Stimulated activated CD4-positive, alpha-beta T cell treated with anti-CD3 and anti-CD28 coated beads, TNF-alpha, amount 100 ng/mL, for 24 hours (primary cell): ENCODE results near the gene ATP1A2.
"Not testable (repeated sequence)": the region's sequence is repeated elsewhere in the genome, so short reads cannot be mapped to it uniquely, and the experiment has no call there.

ENCODE experiments used
- DNase-seq, 3 experiments: peaks; one replicate each; pipeline ENCODE4 v3.0.0-alpha.2; 2020; ENCODE audit warnings: low read depth in 3 of 3

The ATP1A2 gene

GRCh38 chr1:160101037-160101716, 14.4 kb upstream of the ATP1A2 start:
- DNase-seq, result peak; percentile 59 to 68 (median 59)

GRCh38 chr1:160101717-160102522, 13.6 kb upstream of the ATP1A2 start:
- DNase-seq, result no peak

- no peak for DNase-seq
Measured at GRCh38 chr1:160103658-160104408, 11.7 kb upstream of the ATP1A2 start.

DNA sequence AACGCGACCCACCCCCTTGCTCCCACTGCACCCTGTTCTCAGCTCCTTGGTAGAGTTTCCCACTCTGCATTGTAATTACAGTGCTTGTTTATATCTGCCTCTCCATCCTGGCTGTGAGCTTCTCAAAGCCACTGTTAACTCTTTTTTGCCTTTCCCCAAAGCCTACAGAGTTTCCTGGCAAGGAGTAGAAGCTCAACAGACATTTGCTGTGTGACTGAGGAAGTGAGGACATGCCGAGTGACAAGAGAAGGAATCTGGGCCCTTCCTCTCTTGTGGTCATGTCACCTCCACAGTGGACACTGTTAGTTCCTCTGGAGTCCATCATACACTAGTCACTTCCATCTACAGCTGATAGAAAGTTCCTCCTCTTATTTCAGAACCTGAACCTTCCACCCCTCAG, 11.1 kb upstream of the ATP1A2 start:
- no peak for DNase-seq

DNA sequence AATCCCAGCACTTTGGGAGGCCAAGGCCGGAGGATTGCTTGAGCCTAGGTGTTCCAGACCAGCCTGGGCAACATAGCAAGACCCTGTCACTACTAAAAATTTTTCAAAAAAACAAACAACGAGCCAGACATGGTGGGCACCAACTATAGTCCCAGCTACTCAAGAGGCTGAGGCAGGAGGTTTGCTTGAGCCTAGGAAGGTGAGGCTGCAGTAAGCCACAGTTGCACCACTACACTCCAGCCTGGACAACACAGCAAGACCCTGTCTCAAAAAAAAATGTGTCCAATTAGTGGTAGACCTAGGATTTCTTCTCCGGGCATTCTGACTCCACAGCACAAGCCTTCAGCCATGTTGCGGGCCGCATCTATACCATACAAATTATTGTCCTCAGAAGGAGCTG, 10.4 kb upstream of the ATP1A2 start:
- no peak for DNase-seq

GRCh38 chr1:160107512-160107911, 8.0 kb upstream of the ATP1A2 start:
- DNase-seq, result no peak

GRCh38 chr1:160108888-160109662, 6.5 kb upstream of the ATP1A2 start:
- DNase-seq, result peak in 1 of 3 experiments; percentile 25

- no peak for DNase-seq
Measured at GRCh38 chr1:160109686-160110085, 5.9 kb upstream of the ATP1A2 start.

DNA sequence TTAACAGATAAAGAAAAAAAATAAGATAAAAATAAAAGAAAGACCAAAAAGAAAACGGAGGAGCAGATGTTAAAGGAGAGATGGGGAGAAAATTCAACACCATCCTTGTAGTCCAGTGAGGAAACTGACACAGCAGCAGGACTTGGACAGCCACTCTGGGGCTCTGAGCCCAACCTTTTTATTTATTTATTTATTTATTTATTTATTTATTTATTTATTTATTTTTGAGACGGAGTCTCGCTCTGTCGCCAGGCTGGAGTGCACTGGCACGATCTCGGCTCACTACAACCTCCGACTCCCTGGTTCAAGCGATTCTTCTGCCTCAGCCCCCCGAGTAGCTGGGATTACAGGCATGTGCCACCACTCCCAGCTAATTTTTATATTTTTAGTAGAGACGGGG, 4.1 kb upstream of the ATP1A2 start:
- not testable (repeated sequence) for DNase-seq

DNA sequence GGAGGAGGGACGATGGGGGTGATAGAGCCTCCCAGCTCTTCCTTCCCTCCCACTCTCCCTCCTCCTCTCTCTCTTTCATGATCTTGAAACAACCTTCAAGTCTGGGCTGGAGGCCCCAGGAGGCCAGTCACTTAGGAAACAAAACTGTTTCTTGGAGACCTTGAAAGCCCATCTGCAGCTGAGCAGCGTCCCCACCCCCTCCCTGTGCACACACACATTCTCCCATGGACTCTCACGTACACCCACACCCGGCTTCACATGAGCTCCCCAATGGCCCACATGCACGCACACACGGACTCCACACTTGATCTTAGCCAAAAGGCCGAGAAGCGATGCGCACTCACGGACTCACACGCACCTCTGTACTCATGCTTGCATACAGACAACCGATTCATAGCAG, 3.2 kb upstream of the ATP1A2 start:
- no peak for DNase-seq

GRCh38 chr1:160113407-160113806, 2.2 kb upstream of the ATP1A2 start:
- no peak for DNase-seq

- DNase-seq, result no peak
Measured at GRCh38 chr1:160114085-160114484, 1.5 kb upstream of the ATP1A2 start.

DNA sequence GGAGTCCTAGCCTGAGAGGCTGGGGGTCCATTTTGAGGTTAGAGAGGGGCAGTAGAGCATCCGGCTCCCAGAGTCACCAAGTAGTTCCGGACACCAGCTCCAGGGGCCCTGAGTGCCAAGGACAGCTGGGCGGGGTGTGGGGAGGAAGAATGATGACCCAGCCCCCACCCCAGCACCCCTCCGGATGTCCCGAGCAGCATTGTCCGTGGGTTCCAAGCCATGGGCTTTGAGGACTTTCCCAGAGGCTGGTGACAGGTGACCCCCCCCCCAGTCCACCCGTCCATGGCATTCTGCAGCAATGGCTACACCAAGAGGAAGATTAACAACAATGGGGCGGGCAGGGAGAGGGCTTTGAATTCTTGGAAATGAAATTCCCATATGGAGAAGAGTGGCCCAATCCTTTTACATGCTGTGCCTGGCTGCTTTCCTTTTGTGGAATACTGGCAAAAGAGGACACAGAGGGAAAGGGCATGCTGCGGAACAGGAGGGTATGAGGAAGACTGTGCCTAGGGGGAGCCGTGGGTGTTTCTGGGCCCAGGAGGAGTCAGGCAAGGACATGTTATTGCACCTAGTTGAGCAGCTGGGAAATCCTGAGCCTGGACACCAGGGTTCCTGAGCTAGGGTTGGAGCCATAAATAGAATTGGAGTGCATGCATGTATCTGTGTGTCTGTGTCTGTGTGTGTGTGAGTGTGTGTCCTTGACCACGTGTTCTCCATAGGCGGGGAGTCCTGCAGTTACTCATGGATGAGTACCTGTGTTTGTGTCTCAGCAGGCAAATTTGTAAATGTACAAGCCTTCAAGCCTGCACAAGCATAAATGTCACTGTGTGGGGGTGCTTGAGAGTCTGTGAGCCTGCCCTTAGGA, 956 bp downstream of the ATP1A2 start:
- DNase-seq, result no peak

DNA sequence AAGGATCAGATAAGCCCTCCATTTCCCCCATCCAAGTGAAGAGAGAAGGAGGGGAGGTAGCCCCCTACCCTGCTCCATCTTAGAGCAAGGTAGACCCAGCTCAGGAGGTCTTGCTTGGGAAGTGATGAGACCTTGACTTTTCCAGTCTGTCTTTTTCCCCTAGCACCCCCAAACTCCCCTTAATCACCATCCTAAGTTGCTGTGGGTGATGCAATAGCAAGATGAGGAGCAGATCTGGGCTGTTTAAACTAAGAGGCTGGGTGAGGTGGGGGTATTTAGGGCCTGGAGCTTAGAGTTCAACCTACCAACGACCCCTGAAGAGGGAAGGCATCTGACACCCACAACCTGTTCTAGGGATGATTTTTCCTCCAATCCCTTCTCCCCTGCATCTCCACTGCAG, 1.7 kb downstream of the ATP1A2 start:
- no peak for DNase-seq

DNA sequence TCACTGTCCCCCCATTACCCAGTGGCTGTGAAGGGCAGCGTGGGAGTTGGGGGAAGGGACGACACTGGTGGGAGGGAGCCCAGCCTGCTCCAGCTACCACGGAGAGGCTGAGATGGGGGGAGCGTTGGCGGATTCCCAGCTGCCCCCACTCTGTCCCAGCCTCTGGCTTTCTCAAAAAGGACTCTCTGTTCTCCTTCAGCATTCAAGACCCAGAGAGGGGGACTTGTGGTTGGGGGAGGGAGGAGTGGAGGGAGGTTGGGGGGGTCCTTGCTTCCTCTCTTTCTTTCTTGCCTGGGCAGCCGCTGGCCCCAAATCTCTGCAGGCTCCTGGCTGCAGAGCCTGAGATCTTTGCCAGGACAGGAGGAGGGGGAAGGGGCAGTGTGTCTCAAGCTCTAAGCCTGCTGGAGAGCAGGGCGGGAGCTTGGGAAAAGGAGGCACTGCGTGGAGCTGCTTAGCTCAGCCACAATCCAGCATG, 2.2 kb downstream of the ATP1A2 start:
- no peak for DNase-seq

DNA sequence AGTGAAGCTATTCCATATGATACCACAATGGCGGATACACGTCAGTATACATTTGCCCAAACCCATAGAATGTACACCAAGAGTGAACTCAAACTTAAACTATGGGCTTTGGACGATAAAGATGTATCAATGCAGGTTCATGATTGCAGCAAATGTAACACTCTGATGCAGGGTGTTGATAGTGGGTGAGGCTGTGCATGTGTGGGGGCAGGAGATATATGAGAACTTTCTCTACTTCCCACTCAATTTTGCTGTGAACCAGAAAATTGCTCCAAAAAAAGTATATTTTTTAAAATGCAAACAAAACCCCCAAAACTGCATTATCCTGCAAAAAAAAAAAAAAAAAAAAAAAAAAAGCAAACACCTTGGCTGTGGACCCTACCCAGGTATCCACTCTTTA, 3.4 kb downstream of the ATP1A2 start:
- DNase-seq, result no peak

DNA sequence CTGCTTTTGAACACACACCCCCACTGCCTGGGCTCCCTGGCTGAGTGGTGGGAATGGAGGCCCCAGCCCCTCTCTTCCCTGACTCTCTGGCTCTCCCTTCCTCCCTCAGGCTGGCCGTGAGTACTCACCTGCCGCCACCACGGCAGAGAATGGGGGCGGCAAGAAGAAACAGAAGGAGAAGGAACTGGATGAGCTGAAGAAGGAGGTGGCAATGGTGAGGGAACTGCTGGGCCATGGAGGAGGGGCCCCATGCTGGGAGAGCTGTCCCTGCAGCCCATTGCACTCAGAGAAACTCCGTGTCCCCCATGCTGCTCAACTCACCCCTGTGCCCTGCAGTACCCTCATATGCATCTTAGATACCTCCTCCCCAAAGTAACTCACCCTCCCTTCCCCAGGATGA, 5.2 kb downstream of the ATP1A2 start:
- DNase-seq, result no peak

- DNase-seq, result no peak
Measured at GRCh38 chr1:160121388-160121787, 5.8 kb downstream of the ATP1A2 start.

- DNase-seq, result no peak
Measured at GRCh38 chr1:160122978-160123495, 7.5 kb downstream of the ATP1A2 start.

- no peak for DNase-seq
Measured at GRCh38 chr1:160123726-160124125, 8.2 kb downstream of the ATP1A2 start.
